ENCODE results near the gene ZNF557.

- TF ChIP-seq CTCF (IDR thresholded peaks at IDR 0.05) (no peak), EZH2 (IDR thresholded peaks at IDR 0.05) (no peak), EZH2phosphoT487 (IDR thresholded peaks at IDR 0.05) (no peak)
These were observed 28.6 kb downstream of the ZNF557 start for GRCh38 chr19:7098096-7098495.

Measured in neural progenitor cell (in vitro differentiated cells).